Mesenchymal stem cell (in vitro differentiated cells and primary cell): Measurements from ENCODE around the gene GNAZ.

Source experiments
- DNase-seq: peaks from one replicate; pipeline ENCODE4 v3.0.0-alpha.2; 2013
- H2AFZ ChIP-seq: one replicate; pipeline ENCODE4 v1.6.1; 2013; ENCODE audit warnings: low read depth, mild to moderate bottlenecking, control low read depth, inconsistent platforms, low read length, moderate library complexity
- H2AK5ac ChIP-seq: 2 replicates; pipeline ENCODE4 v1.6.1; 2013; ENCODE audit warnings: low read length, moderate library complexity, mild to moderate bottlenecking, inconsistent platforms; ENCODE audit not compliant: severe bottlenecking
- H2BK120ac ChIP-seq: one replicate; pipeline ENCODE4 v1.6.1; 2013; ENCODE audit warnings: low read depth, mild to moderate bottlenecking, inconsistent platforms, low read length, moderate library complexity
- H2BK12ac ChIP-seq, 2 experiments: one replicate each; pipeline ENCODE4 v1.6.1; 2013; ENCODE audit warnings: inconsistent platforms in 2 of 2, low read length in 2 of 2, mild to moderate bottlenecking in 2 of 2, moderate library complexity in 2 of 2, control low read depth in 1 of 2
- H2BK15ac ChIP-seq: one replicate; pipeline ENCODE4 v1.6.1; 2013; ENCODE audit warnings: mild to moderate bottlenecking, low read depth, inconsistent platforms; ENCODE audit not compliant: poor library complexity, severe bottlenecking
- H2BK5ac ChIP-seq: 2 replicates; pipeline ENCODE4 v1.6.1; 2013; ENCODE audit warnings: low read depth, mild to moderate bottlenecking, low read length, control low read depth, inconsistent platforms; ENCODE audit not compliant: poor library complexity, severe bottlenecking
- H3K14ac ChIP-seq, 2 experiments: one replicate each; pipeline ENCODE4 v1.6.1; 2013; ENCODE audit warnings: inconsistent platforms in 2 of 2, low read length in 2 of 2, control low read depth in 1 of 2, mild to moderate bottlenecking in 1 of 2, moderate library complexity in 1 of 2
- H3K18ac ChIP-seq, 2 experiments: one replicate each; pipeline ENCODE4 v1.6.1; 2013; ENCODE audit warnings: inconsistent platforms in 2 of 2, low read length in 2 of 2, control low read depth in 1 of 2, low read depth in 1 of 2, mild to moderate bottlenecking in 1 of 2
- H3K23ac ChIP-seq, 2 experiments: one replicate each; pipeline ENCODE4 v1.6.1; 2013; ENCODE audit warnings: inconsistent platforms in 2 of 2, low read length in 2 of 2, mild to moderate bottlenecking in 2 of 2, moderate library complexity in 2 of 2, control low read depth in 1 of 2
- H3K27ac ChIP-seq: 2 replicates; pipeline ENCODE4 v1.5.1; 2013; ENCODE audit warnings: mild to moderate bottlenecking, moderate library complexity, low read length, control low read depth, inconsistent platforms; ENCODE audit not compliant: poor library complexity, severe bottlenecking
- H3K27me3 ChIP-seq, 2 experiments: 2 replicates each; pipeline versions ENCODE4 v1.6.1 to v1.7.0; 2013; ENCODE audit warnings: low read length in 2 of 2, mild to moderate bottlenecking in 2 of 2, moderate library complexity in 2 of 2, control low read depth in 1 of 2, inconsistent platforms in 1 of 2; ENCODE audit not compliant: control insufficient read depth in 1 of 2, insufficient read depth in 1 of 2
- H3K36me3 ChIP-seq, 2 experiments: 2 replicates each; pipeline versions ENCODE4 v1.6.1 to v1.7.0; 2013; ENCODE audit warnings: low read length in 2 of 2, control low read depth in 1 of 2, inconsistent platforms in 1 of 2, low read depth in 1 of 2, mild to moderate bottlenecking in 1 of 2; ENCODE audit not compliant: insufficient read depth in 2 of 2, control insufficient read depth in 1 of 2
- H3K4ac ChIP-seq, 2 experiments: one replicate each; pipeline ENCODE4 v1.6.1; 2013; ENCODE audit warnings: inconsistent platforms in 2 of 2, low read length in 2 of 2, mild to moderate bottlenecking in 2 of 2, moderate library complexity in 2 of 2, control low read depth in 1 of 2, low read depth in 1 of 2
- H3K4me1 ChIP-seq: 2 replicates; pipeline ENCODE4 v1.6.1; 2013; ENCODE audit warnings: low read depth, low read length, control low read depth; ENCODE audit not compliant: control insufficient read depth, insufficient read depth
- H3K4me2 ChIP-seq: 2 replicates; pipeline ENCODE4 v1.6.1; 2013; ENCODE audit warnings: low read length, mild to moderate bottlenecking, inconsistent platforms; ENCODE audit not compliant: poor library complexity, severe bottlenecking
- H3K4me3 ChIP-seq, 2 experiments: 2 replicates each; pipeline versions ENCODE4 v1.5.1 to v1.7.0; 2013; ENCODE audit warnings: low read length in 2 of 2, mild to moderate bottlenecking in 2 of 2, control low read depth in 1 of 2, low read depth in 1 of 2; ENCODE audit not compliant: insufficient read depth in 1 of 2
- H3K79me1 ChIP-seq: replicated peaks from 2 replicates; pipeline ENCODE4 v1.6.1; 2013; ENCODE audit warnings: mild to moderate bottlenecking, control low read depth, low read length, inconsistent platforms; ENCODE audit not compliant: poor library complexity, severe bottlenecking
- H3K9ac ChIP-seq: 2 replicates; pipeline ENCODE4 v1.7.0; 2013; ENCODE audit warnings: mild to moderate bottlenecking, low read length, moderate library complexity
- H3K9me3 ChIP-seq: 2 replicates; pipeline ENCODE4 v1.7.0; 2013; ENCODE audit warnings: mild to moderate bottlenecking, low read length; ENCODE audit not compliant: control insufficient read depth
- H4K8ac ChIP-seq: one replicate; pipeline ENCODE4 v1.6.1; 2013; ENCODE audit warnings: inconsistent platforms, mild to moderate bottlenecking, low read length, moderate library complexity
- H4K91ac ChIP-seq: one replicate; pipeline ENCODE4 v1.6.1; 2013; ENCODE audit warnings: mild to moderate bottlenecking, low read length, inconsistent platforms
- WGBS: methylation state at CpG from one replicate; pipeline ENCODE4 v1.1.7; 2013; ENCODE audit warnings: mixed read lengths; 5-methylcytosine and 5-hydroxymethylcytosine counted together

Gene GNAZ

DNA sequence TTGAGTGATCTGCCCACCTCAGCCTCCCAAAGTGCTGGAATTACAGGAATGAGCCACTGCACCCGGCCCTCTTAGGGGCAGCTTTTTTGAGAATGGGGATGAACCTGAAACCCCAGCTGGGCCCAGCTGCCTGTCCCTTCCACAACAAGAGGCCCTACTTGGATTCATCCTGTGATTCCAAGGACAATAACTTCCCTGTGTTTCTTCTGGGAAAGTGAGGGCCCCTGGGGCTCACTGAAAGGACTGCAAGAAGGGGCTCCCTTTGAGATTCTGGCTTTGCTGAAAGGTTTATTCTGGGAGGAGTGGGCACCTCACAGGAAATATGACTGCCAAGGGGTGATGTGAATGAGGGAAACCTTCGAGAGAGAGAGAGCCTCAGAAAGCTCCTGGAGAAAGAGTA, 12.3 kb upstream of the GNAZ start:
- Histone ChIP-seq H2BK5ac (no peak overlapping the region), H2BK15ac (no peak overlapping the region), H3K9ac (no peak overlapping the region), H3K27me3 (peaks cover 4 to 23% of the 10 kb centered on the region in 2 experiments), H2AK5ac (no peak overlapping the region), H3K4me1 (no peaks in the 10 kb centered on the region), H3K9me3 (peaks cover 17% of the 10 kb centered on the region), H3K36me3 (no peaks in the 10 kb centered on the region), H3K4me3 (no peak overlapping the region), H2AFZ (no peak overlapping the region), H3K4me2 (no peak overlapping the region), H3K18ac (no peak overlapping the region), H3K27ac (no peak overlapping the region), H2BK120ac (no peak overlapping the region), H3K4ac (no peak overlapping the region), H3K23ac (no peak overlapping the region), H4K91ac (no peak overlapping the region), H2BK12ac (no peak overlapping the region), H3K14ac (no peak overlapping the region), H4K8ac (no peak overlapping the region), H3K79me1 (no peaks in the 10 kb centered on the region)
- no peak for DNase-seq
- 54% methylated on average over 2 of the region's 2 CpGs for WGBS

DNA sequence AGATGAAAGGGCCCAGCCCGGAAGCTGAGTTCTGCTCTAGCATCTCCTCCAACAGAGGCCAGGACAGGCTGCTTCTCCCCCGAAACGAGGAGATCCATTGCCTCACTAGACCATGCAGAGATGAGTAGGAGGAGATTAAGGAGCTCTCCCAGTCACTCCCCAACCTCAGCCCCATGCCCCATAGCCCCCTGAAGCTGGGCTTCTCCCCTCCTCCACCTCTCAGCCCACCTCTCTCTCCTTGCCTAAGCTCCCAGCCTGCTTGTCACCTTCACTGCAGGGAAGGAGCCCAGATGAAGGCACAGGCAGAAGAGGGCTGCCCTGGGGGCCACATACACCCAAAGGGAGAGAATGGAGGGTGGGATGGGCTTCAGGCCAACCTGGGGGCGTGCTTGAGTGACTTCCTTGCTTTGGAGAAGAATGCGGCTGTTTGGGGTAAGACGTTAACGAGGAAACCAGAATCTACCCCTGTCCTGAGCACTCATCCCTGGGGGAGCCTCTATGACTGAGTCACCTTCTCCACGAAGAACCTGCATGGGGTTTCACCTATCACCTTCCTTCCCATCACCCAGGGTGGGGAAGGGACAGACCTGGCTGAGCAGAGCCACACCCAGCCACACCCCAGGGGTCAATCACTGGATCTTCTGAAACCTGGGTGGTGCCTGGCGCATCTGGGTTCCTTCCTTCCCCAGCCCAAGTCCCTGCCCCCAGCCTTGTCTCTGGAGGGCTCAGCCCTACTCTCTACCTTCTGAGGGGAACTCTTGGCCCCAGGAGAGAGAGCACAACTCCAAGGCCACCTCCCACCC, 11.6 kb upstream of the GNAZ start:
- Histone ChIP-seq H2BK15ac (no peak overlapping the region), H2AFZ (no peak overlapping the region), H4K91ac (no peak overlapping the region), H3K4me2 (no peak overlapping the region), H3K4ac (no peak overlapping the region), H3K14ac (no peak overlapping the region), H2BK5ac (no peak overlapping the region), H3K18ac (no peak overlapping the region), H3K9ac (no peak overlapping the region), H4K8ac (no peak overlapping the region), H3K23ac (no peak overlapping the region), H3K79me1 (no peaks in the 10 kb centered on the region), H3K27me3 (peaks cover 4 to 17% of the 10 kb centered on the region in 2 experiments), H3K9me3 (peaks cover 17% of the 10 kb centered on the region), H2AK5ac (no peak overlapping the region), H3K4me1 (no peaks in the 10 kb centered on the region), H3K27ac (no peak overlapping the region), H2BK120ac (no peak overlapping the region), H2BK12ac (no peak overlapping the region), H3K4me3 (no peak overlapping the region), H3K36me3 (no peaks in the 10 kb centered on the region)
- no peak for DNase-seq
- WGBS = 66% methylated on average over 7 of the region's 9 CpGs

DNA sequence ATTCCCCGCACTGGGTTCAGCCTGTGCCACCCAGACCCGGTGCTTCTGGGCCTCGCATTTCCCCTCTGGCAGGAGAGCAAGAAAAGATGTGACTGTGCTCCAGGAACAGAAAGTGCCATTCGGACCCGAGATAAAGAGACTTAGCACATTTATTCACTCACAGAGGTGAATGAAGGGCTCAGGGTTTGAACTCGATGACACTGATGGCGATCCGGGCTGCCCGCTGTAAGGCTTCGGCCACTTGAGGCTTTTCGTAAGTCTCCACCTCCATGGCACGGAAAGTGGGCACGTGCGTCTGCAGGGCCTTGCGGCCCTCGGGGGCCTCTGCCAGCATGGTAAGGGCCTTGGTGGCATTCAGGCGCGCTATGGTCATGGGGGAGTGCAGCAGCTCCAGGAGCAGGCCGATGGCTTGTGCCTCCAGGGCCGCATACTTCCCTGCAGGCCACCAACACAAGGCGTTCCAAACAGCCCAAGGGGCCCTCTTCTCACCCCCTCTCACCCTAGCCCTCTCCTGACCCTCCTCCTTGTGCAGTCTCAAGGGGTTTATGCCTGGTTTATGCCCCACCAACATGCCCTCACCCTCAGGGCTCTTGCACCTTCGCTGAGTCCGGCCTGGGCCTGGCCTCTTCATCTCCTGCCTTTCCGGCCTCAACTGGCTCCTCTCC, 10.9 kb upstream of the GNAZ start:
- H2AFZ ChIP-seq = no peak overlapping the region
- no peak overlapping the region for H2BK120ac ChIP-seq
- no peak overlapping the region for H3K23ac ChIP-seq
- 87% methylated on average over 22 of the region's 24 CpGs for WGBS
- H3K79me1 ChIP-seq = no peaks in the 10 kb centered on the region
- H3K27me3 ChIP-seq = peaks cover 4 to 19% of the 10 kb centered on the region in 2 experiments
- H3K4me3 ChIP-seq = no peak overlapping the region
- no peak overlapping the region for H3K4ac ChIP-seq
- H3K4me2 ChIP-seq = no peak overlapping the region
- no peak overlapping the region for H2BK12ac ChIP-seq
- H3K27ac ChIP-seq = no peak overlapping the region
- H3K9me3 ChIP-seq = peaks cover 17% of the 10 kb centered on the region
- H3K14ac ChIP-seq = no peak overlapping the region
- no peak overlapping the region for H2AK5ac ChIP-seq
- no peak for DNase-seq
- no peak overlapping the region for H4K8ac ChIP-seq
- no peak overlapping the region for H3K18ac ChIP-seq
- no peaks in the 10 kb centered on the region for H3K36me3 ChIP-seq
- H4K91ac ChIP-seq = no peak overlapping the region
- no peak overlapping the region for H2BK15ac ChIP-seq
- H2BK5ac ChIP-seq = no peak overlapping the region
- no peaks in the 10 kb centered on the region for H3K4me1 ChIP-seq
- H3K9ac ChIP-seq = no peak overlapping the region

GRCh38 chr22:23060612-23061400, 9.5 kb upstream of the GNAZ start:
- Histone ChIP-seq H3K36me3 (no peaks in the 10 kb centered on the region), H3K27me3 (peaks cover 7 to 18% of the 10 kb centered on the region in 2 experiments), H2BK5ac (no peak overlapping the region), H3K4me3 (no peak overlapping the region), H2BK120ac (no peak overlapping the region), H3K9me3 (peaks cover 11% of the 10 kb centered on the region), H3K4me1 (no peaks in the 10 kb centered on the region), H3K18ac (no peak overlapping the region), H4K91ac (no peak overlapping the region), H3K4ac (no peak overlapping the region), H3K27ac (no peak overlapping the region), H2BK15ac (no peak overlapping the region), H3K4me2 (no peak overlapping the region), H3K14ac (no peak overlapping the region), H3K9ac (no peak overlapping the region), H4K8ac (no peak overlapping the region), H2AK5ac (no peak overlapping the region), H2AFZ (no peak overlapping the region), H2BK12ac (no peak overlapping the region), H3K23ac (no peak overlapping the region), H3K79me1 (no peaks in the 10 kb centered on the region)
- WGBS = 63% methylated on average over 8 of the region's 9 CpGs
- DNase-seq = no peak
